CD14-positive monocyte (primary cell): ENCODE measurements around the gene TP53RK. TPM values are rescaled to one million over a fixed set of nuclear protein-coding genes. Genes with fewer than 3 reads are reported as not detected.

ENCODE experiments used
- DNase-seq, 3 donors: peaks; one replicate each; pipeline ENCODE4 v3.0.0-alpha.2; 2011 to 2022
- H2AFZ ChIP-seq: 2 replicates; pipeline ENCODE4 v1.6.0; 2012; ENCODE audit warnings: mild to moderate bottlenecking, low read depth, low read length, inconsistent platforms; ENCODE audit not compliant: insufficient read depth, poor library complexity, severe bottlenecking
- H3K27ac ChIP-seq, 2 donors: 1 replicate in 1 of 2; 2 replicates in 1 of 2; pipeline ENCODE4 v1.5.1; 2012 to 2013; ENCODE audit warnings: low read length in 2 of 2, control low read depth in 1 of 2, inconsistent platforms in 1 of 2, low read depth in 1 of 2, mild to moderate bottlenecking in 1 of 2
- H3K27me3 ChIP-seq, 2 donors: one replicate each; pipeline versions ENCODE4 v1.6.0 to v1.6.1; 2011 to 2013; ENCODE audit warnings: low read length in 2 of 2; ENCODE audit not compliant: control insufficient read depth in 2 of 2, insufficient read depth in 2 of 2
- H3K36me3 ChIP-seq, 2 donors: replicated peaks in 1 of 2; 1 replicate in 1 of 2; 2 replicates in 1 of 2; pipeline versions ENCODE4 v1.5.1 to v1.6.1; 2012 to 2013; ENCODE audit warnings: low read length in 2 of 2, control low read depth in 1 of 2, inconsistent platforms in 1 of 2, mild to moderate bottlenecking in 1 of 2; ENCODE audit not compliant: insufficient read depth in 2 of 2, control insufficient read depth in 1 of 2
- H3K4me1 ChIP-seq, 2 donors: 1 replicate in 1 of 2; 2 replicates in 1 of 2; pipeline versions ENCODE4 v1.5.1 to v1.6.1; 2012 to 2013; ENCODE audit warnings: low read length in 2 of 2, control low read depth in 1 of 2, inconsistent platforms in 1 of 2, mild to moderate bottlenecking in 1 of 2, moderate library complexity in 1 of 2; ENCODE audit not compliant: insufficient read depth in 2 of 2, control insufficient read depth in 1 of 2
- H3K4me2 ChIP-seq: replicated peaks from 2 replicates; pipeline ENCODE3; 2012; ENCODE audit warnings: low read length, moderate library complexity, mild to moderate bottlenecking; ENCODE audit not compliant: poor library complexity, severe bottlenecking; ENCODE audit errors: extremely low read depth
- H3K4me3 ChIP-seq, 3 experiments: fragments of 200-600 bp in 1 of 3; sonication (generic) in 1 of 3; replicated peaks in 1 of 3; 1 replicate in 2 of 3; 2 replicates in 1 of 3; pipeline ENCODE4 v1.5.1; 2011 to 2013; ENCODE audit warnings: low read length in 3 of 3, mild to moderate bottlenecking in 3 of 3, control low read depth in 2 of 3, low read depth in 2 of 3, inconsistent platforms in 1 of 3, moderate library complexity in 1 of 3
- H3K79me2 ChIP-seq: 2 replicates; pipeline ENCODE4 v1.6.0; 2012; ENCODE audit warnings: mild to moderate bottlenecking, control low read depth, inconsistent platforms, low read length, moderate library complexity; ENCODE audit not compliant: insufficient read depth
- H3K9ac ChIP-seq: 2 replicates; pipeline ENCODE4 v1.6.0; 2017; ENCODE audit warnings: low read length, mild to moderate bottlenecking; ENCODE audit not compliant: insufficient read depth, poor library complexity, severe bottlenecking
- H3K9me3 ChIP-seq, 2 donors: replicated peaks in 1 of 2; 1 replicate in 1 of 2; 2 replicates in 1 of 2; pipeline versions ENCODE4 v1.5.1 to v1.6.1; 2012 to 2013; ENCODE audit warnings: low read length in 2 of 2, control low read depth in 1 of 2; ENCODE audit not compliant: control insufficient read depth in 1 of 2, insufficient read depth in 1 of 2
- H4K20me1 ChIP-seq: 2 replicates; pipeline ENCODE4 v1.6.0; 2012; ENCODE audit warnings: mild to moderate bottlenecking, low read length, control low read depth, moderate library complexity; ENCODE audit not compliant: insufficient read depth
- H3K27ac Mint-ChIP-seq, 7 donors: one replicate each; pipeline ENCODE4 v1.8.0; 2020; ENCODE audit warnings: mild to moderate bottlenecking in 7 of 7, mixed read lengths in 7 of 7, moderate library complexity in 6 of 7, inconsistent platforms in 2 of 7
- H3K27me3 Mint-ChIP-seq, 3 donors: one replicate each; pipeline ENCODE4 v1.8.0; 2021 to 2022; ENCODE audit warnings: low read depth in 3 of 3, mild to moderate bottlenecking in 3 of 3, mixed read lengths in 3 of 3, moderate library complexity in 3 of 3, inconsistent platforms in 1 of 3
- H3K36me3 Mint-ChIP-seq, 2 donors: one replicate each; pipeline ENCODE4 v1.8.0; 2020; ENCODE audit warnings: mixed read lengths in 2 of 2, inconsistent platforms in 1 of 2, mild to moderate bottlenecking in 1 of 2
- H3K4me1 Mint-ChIP-seq: one replicate; pipeline ENCODE4 v1.8.0; 2020; ENCODE audit warnings: mild to moderate bottlenecking, mixed read lengths
- H3K4me3 Mint-ChIP-seq, 2 donors: one replicate each; pipeline ENCODE4 v1.8.0; 2020; ENCODE audit warnings: mild to moderate bottlenecking in 2 of 2, mixed read lengths in 2 of 2, moderate library complexity in 1 of 2
- H3K9me3 Mint-ChIP-seq, 7 donors: one replicate each; pipeline ENCODE4 v1.8.0; 2020 to 2022; ENCODE audit warnings: mixed read lengths in 7 of 7, mild to moderate bottlenecking in 6 of 7, moderate library complexity in 6 of 7, inconsistent platforms in 2 of 7
- WGBS: methylation state at CpG from one replicate; pipeline ENCODE4 v1.1.5; 2013; ENCODE audit warnings: missing lambda C conversion rate; ENCODE audit not compliant: insufficient coverage; 5-methylcytosine and 5-hydroxymethylcytosine counted together
- intact Hi-C, 2 donors: fragments of 100-400 bp; cut with micrococcal nuclease; formaldehyde crosslinking; loops; one replicate each; pipeline versions ENCODE4 v1.15.0 to v1.15.1; 2023
- polyA plus RNA-seq, 3 donors: library from polyadenylated mRNA; depleted of rRNA in 1 of 3; unstranded in 2 of 3; stranded (reverse) in 1 of 3; fragments of 300-500 nt in 2 of 3; fragments of >200 nt in 1 of 3; fragmentation: Illumina TruSeq in 2 of 3; gene quantifications; 1 replicate in 2 of 3; 2 replicates in 1 of 3; pipeline ENCODE4 v1.2.3, GENCODE V29; 2012 to 2021
- TF ChIP-seq, protein P1 (sequence below): fragments of 200-600 bp; IDR thresholded peaks from one replicate; pipeline ENCODE4 v1.8.0; 2022; ENCODE audit warnings: antibody characterized with exemption, mild to moderate bottlenecking

TP53RK gene
- polyA plus RNA-seq, 3 donors, result 1.4 to 10.9 (median 9.5) TPM

DNA sequence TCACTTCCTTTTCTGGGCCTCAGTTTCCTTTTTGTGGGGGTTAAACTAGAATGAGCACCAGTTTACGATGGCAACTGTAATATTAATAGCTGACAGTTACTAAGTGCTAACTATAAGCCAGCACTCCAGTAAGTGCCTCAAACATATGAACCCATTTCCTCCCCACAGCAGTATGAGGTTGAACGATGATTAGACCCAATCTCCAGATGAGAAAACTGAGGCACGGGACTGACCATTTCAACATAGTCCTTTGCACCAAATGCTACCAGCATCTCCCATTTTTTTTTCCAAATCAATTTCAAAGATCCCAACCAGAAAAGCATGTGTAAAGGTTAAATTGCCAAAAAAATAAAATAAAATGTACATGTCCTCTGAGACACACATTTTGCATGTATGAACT is 45.1 kb downstream of the TP53RK start:
- DNase-seq, result no peak

DNA sequence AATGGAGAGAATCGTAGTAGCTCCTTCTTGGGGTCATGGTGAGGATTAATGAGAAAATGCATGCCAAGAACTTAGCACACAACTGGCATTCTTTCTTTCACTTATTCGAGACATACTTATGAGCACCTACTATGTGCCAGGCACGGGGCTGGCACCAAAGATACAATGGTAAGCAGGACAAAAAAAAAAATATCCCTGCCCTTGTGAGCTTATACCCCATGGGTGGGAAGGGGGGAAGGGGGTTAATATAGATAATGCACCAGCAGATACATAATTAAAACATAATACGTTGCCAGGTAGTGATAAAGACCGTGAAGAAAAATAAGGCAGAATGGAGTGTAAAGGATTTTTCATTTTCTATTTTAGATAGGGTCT is 46.3 kb downstream of the TP53RK start:
- H3K4me1 Mint-ChIP-seq, result no peaks in the 10 kb centered on the region

More for the DNA sequence above, 45.1 kb downstream of the TP53RK start:
- Histone ChIP-seq H3K4me2 (no peak overlapping the region), H3K79me2 (no peaks in the 10 kb centered on the region), H2AFZ (no peak overlapping the region), H3K9me3 (no peaks in the 10 kb centered on the region), H4K20me1 (no peaks in the 10 kb centered on the region), H3K36me3 (no peaks in the 10 kb centered on the region), H3K9ac (no peak overlapping the region), H3K27ac (no peak overlapping the region), H3K27me3 (peaks cover 3 to 6% of the 10 kb centered on the region in 2 donors), H3K4me3 (no peak overlapping the region), H3K4me1 (no peaks in the 10 kb centered on the region)
- Mint-ChIP-seq H3K4me3 (no peak overlapping the region), H3K27me3 (peaks cover 14 to 27% (median 17%) of the 10 kb centered on the region in 3 donors), H3K9me3 (no peaks in the 10 kb centered on the region), H3K36me3 (no peaks in the 10 kb centered on the region), H3K4me1 (no peaks in the 10 kb centered on the region), H3K27ac (peak overlapping the region in 1 of 7 donors; percentile 51)
- intact Hi-C loops, result no loop called here
- TF ChIP-seq, protein P1, sequence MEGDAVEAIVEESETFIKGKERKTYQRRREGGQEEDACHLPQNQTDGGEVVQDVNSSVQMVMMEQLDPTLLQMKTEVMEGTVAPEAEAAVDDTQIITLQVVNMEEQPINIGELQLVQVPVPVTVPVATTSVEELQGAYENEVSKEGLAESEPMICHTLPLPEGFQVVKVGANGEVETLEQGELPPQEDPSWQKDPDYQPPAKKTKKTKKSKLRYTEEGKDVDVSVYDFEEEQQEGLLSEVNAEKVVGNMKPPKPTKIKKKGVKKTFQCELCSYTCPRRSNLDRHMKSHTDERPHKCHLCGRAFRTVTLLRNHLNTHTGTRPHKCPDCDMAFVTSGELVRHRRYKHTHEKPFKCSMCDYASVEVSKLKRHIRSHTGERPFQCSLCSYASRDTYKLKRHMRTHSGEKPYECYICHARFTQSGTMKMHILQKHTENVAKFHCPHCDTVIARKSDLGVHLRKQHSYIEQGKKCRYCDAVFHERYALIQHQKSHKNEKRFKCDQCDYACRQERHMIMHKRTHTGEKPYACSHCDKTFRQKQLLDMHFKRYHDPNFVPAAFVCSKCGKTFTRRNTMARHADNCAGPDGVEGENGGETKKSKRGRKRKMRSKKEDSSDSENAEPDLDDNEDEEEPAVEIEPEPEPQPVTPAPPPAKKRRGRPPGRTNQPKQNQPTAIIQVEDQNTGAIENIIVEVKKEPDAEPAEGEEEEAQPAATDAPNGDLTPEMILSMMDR, result no peak
- 100% methylated on average over 1 of the region's 3 CpGs for WGBS

More for the DNA sequence above, 46.3 kb downstream of the TP53RK start:
- Mint-ChIP-seq H3K9me3 (no peaks in the 10 kb centered on the region), H3K27me3 (peaks cover 13 to 21% (median 15%) of the 10 kb centered on the region in 3 donors), H3K27ac (no peak overlapping the region), H3K36me3 (no peaks in the 10 kb centered on the region), H3K4me3 (no peak overlapping the region)
- whole genome bisulfite sequencing, result 100% methylated on average over 1 of the region's 5 CpGs
- intact Hi-C loops, result no loop called here
- no peak overlapping the region for H3K9ac ChIP-seq
- no peaks in the 10 kb centered on the region for H3K4me1 ChIP-seq
- H3K9me3 ChIP-seq, result no peaks in the 10 kb centered on the region
- no peaks in the 10 kb centered on the region for H3K79me2 ChIP-seq
- H4K20me1 ChIP-seq, result no peaks in the 10 kb centered on the region
- H3K4me2 ChIP-seq, result no peak overlapping the region
- no peak overlapping the region for H3K27ac ChIP-seq
- no peaks in the 10 kb centered on the region for H3K27me3 ChIP-seq
- H3K36me3 ChIP-seq, result no peaks in the 10 kb centered on the region
- H3K4me3 ChIP-seq, result no peak overlapping the region
- no peak overlapping the region for H2AFZ ChIP-seq
- DNase-seq, result no peak
- TF ChIP-seq, protein P1, result no peak
